Ascending aorta (tissue), 2 donors: ENCODE results near the gene VDR. TPM values are rescaled to one million over a fixed set of nuclear protein-coding genes. Genes with fewer than 3 reads are reported as not detected.

Experiments
- DNase-seq, 2 donors: peaks; one replicate each; pipeline ENCODE4 v3.0.0-alpha.2; 2019; ENCODE audit warnings: low spot score in 2 of 2
- H3K27ac ChIP-seq, 2 donors: fragments of 200-600 bp; sonication (generic); one replicate each; pipeline ENCODE4 v1.5.1; 2016 to 2017; ENCODE audit warnings: mild to moderate bottlenecking in 1 of 2
- H3K27me3 ChIP-seq: fragments of 200-600 bp; sonication (generic); one replicate; pipeline ENCODE4 v1.5.1; 2017
- H3K36me3 ChIP-seq, 2 donors: fragments of 200-600 bp; sonication (generic); one replicate each; pipeline ENCODE4 v1.5.1; 2016
- H3K4me1 ChIP-seq, 2 donors: fragments of 200-600 bp; sonication (generic); one replicate each; pipeline ENCODE4 v1.5.1; 2016 to 2017; ENCODE audit warnings: mild to moderate bottlenecking in 1 of 2
- H3K4me3 ChIP-seq, 2 donors: fragments of 200-600 bp; sonication (generic); one replicate each; pipeline ENCODE4 v1.5.1; 2016 to 2017; ENCODE audit warnings: mild to moderate bottlenecking in 1 of 2
- H3K9me3 ChIP-seq, 2 donors: fragments of 200-600 bp; sonication (generic); one replicate each; pipeline ENCODE4 v1.5.1; 2016
- intact Hi-C: fragments of 100-400 bp; cut with DNase I; formaldehyde crosslinking; loops from one replicate; pipeline ENCODE4 v1.15.1; 2023
- total RNA-seq: library from RNA; depleted of rRNA; stranded (reverse); fragments of >200 nt; gene quantifications from one replicate; pipeline ENCODE4 v1.1.0, GENCODE V29; 2016
- TF ChIP-seq, protein P1 (sequence below), 3 experiments: fragments of 200-600 bp in 2 of 3; fragments of 450-650 bp in 1 of 3; sonication (generic) in 2 of 3; IDR thresholded peaks; one replicate each; pipeline ENCODE4 v1.5.1; 2016 to 2019; ENCODE audit warnings: antibody characterized with exemption in 3 of 3, mild to moderate bottlenecking in 1 of 3, moderate library complexity in 1 of 3

Gene VDR
- total RNA-seq, 1 donor from 2014 or later: 13.1 TPM

DNA sequence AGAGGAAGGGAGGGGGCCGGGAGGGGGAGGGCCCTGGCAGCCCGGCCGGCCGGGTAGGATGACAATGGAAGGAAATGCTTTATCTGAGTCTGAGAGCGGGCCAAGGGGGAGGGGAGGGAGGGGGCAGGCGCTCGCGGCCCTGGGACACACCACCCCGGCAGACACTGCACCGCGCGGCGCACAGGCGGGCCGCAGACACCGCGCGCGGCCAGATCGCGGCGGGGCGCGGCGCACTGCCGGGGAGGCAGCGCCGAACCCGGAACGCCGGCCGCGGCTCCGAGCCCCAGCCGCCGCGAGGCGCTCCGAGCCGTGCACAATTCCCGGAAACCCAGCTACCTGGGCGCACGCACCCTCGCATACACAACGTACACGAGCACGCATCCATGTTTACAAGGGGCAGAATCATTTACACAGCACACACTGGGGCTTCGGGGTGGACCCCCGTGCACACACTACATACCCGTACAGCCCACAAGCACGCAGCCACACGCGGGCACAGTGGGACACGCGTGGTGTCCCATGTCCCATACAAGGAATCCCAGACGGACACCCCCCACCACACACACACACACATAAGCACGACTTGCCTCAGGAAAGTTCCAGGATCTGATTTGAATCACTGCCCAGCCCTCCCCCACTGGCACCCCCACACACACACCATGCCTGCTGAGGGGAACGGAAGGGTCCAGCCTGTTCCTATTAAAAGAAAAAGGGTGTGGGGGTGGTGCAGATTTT lies 84.7 kb downstream of the VDR start, which contains the start of gene HDAC7:
HDAC7 (minus strand) TSS at position 8 of the 735 bp plus-strand sequence. CDS start 118 bp downstream, outside the sequence.
- H3K27ac ChIP-seq: peak within 1 kb of the TSS; percentile 97
- H3K9me3 ChIP-seq: no peaks in the 10 kb centered on the region
- peaks cover 34 to 66% of the 10 kb centered on the region in 2 donors for H3K4me1 ChIP-seq
- peak in 1 of 2 donors; percentile 91 for DNase-seq
- no peaks in the 10 kb centered on the region for H3K27me3 ChIP-seq
- no peaks in the 10 kb centered on the region for H3K36me3 ChIP-seq
- peak within 1 kb of the TSS; percentile 88 to 89 for H3K4me3 ChIP-seq
- TF ChIP-seq, protein P1, sequence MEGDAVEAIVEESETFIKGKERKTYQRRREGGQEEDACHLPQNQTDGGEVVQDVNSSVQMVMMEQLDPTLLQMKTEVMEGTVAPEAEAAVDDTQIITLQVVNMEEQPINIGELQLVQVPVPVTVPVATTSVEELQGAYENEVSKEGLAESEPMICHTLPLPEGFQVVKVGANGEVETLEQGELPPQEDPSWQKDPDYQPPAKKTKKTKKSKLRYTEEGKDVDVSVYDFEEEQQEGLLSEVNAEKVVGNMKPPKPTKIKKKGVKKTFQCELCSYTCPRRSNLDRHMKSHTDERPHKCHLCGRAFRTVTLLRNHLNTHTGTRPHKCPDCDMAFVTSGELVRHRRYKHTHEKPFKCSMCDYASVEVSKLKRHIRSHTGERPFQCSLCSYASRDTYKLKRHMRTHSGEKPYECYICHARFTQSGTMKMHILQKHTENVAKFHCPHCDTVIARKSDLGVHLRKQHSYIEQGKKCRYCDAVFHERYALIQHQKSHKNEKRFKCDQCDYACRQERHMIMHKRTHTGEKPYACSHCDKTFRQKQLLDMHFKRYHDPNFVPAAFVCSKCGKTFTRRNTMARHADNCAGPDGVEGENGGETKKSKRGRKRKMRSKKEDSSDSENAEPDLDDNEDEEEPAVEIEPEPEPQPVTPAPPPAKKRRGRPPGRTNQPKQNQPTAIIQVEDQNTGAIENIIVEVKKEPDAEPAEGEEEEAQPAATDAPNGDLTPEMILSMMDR (IDR thresholded peaks at IDR 0.05): peak in 1 of 3 experiments; percentile 22
- intact Hi-C loops: loop anchor here (1.0 to 10.0 kb wide), 5 partner anchors 17 to 1448 kb away; partner anchors contain the start of gene SLC38A2

DNA sequence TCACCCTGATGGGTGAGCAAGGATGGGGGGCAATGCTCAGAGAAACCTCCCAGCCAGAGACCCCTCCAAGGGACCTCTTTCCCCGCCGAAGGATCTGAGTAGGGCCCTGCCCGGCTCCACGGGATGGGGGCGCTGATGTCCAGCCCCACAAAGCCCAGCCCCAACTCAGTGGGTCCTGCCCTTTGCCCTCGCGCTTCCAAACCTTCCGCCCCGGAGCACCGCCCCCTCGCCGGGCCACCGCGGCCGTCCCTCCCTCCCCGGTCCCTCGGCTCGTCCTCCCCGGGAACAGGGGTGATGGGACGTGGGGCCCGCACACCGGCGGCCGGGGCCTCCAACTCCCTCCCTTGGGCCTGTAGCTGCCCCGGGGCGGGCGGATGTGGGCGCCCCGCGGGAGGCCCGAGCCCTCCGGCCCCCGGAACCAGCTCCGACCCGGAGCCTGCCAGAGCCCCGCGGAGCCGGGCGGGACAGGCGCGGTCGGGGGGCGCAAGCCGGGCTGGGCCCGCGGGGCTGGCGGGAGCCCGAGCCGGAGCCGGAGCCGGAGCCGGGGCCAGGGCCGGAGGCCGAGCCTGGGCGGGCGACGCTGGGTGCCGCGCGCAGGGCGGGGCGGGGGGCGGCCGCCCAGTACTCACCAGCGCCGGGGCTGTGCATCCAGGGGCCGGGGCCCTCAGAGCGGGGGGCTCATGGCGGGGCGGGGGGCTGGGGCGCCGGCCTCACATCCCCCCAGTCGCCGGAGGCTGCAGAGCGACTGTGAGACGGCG lies 85.5 kb downstream of the VDR start:
- intact Hi-C loops: loop anchor here (10.0 kb wide), 1 partner anchor 735 kb away; no protein-coding TSS in a partner anchor
- peak in 1 of 2 donors; percentile 82 for DNase-seq
- Histone ChIP-seq H3K36me3 (peaks cover 0 to 4% of the 10 kb centered on the region in 2 donors), H3K4me3 (peak overlapping the region; percentile 88 to 89), H3K27me3 (no peaks in the 10 kb centered on the region), H3K9me3 (no peaks in the 10 kb centered on the region), H3K27ac (peak overlapping the region; percentile 97), H3K4me1 (peaks cover 36 to 66% of the 10 kb centered on the region in 2 donors)
- TF ChIP-seq, protein P1 (IDR thresholded peaks at IDR 0.05): peak in 2 of 3 experiments; percentile 24 to 49

DNA sequence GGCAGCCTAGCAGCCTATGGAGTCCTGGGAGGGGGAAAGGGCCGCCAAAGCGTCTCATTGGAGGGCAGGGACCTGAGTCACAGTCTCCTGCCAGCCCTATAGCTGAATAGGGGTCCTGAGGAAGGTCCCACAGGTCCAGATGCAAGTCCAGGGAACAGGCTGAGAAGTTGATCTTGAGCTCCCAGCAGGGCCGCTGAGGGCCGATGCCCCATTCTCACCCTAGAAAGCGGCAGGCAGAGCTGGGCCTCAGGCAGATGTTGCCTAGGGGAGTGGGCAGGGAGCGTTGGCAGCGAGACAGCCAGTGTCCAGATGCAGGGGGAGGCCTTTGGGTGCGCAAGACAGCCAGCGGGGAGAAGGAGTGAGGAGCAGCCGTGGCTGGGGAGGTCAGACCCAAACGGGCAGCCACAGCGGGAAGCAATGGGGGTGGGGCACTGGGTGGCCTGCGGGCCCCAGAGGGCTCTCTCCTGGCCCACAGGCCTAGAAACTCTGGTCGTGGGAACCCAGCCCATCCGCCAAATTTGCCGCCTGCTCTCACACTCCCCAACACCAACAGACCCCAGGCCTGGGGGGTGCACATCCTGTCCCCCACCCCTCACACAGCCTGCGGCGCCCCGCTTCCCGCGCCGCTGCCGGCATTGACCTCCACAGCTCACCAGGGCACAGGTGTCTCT lies 86.2 kb downstream of the VDR start:
- DNase-seq: peak in 1 of 2 donors; percentile 76
- intact Hi-C loops: loop anchor here (10.0 kb wide), 1 partner anchor 734 kb away; no protein-coding TSS in a partner anchor
- peaks cover 42 to 66% of the 10 kb centered on the region in 2 donors for H3K4me1 ChIP-seq

DNA sequence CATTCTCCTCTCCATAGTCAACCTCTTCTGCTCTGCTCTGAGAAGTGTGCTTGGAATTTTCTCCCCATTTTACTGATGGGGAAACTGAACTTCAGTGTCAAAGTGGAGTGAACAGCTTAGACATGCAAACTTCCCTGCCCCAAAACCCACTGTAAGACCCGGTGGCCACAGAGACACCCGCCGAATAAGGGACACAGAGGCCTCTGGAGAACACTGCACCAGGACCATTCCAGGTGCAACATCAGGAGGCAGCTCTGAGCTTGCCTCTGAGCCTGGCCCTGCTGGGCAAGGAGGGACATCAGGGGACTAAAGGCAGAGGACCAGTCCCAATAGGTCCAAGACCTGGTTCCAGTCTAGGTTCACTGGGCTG lies 86.8 kb downstream of the VDR start:
- H3K27ac ChIP-seq: peak overlapping the region; percentile 97
- intact Hi-C loops: loop anchor here (10.0 kb wide), 1 partner anchor 733 kb away; no protein-coding TSS in a partner anchor
- H3K36me3 ChIP-seq: peaks cover 0 to 8% of the 10 kb centered on the region in 2 donors
- peak overlapping the region; percentile 88 to 89 for H3K4me3 ChIP-seq
- no peaks in the 10 kb centered on the region for H3K27me3 ChIP-seq
- TF ChIP-seq, protein P1 (IDR thresholded peaks at IDR 0.05): no peak
- DNase-seq: no peak
- peaks cover 46 to 66% of the 10 kb centered on the region in 2 donors for H3K4me1 ChIP-seq
- no peaks in the 10 kb centered on the region for H3K9me3 ChIP-seq

More for the DNA sequence above, 86.2 kb downstream of the VDR start:
- Histone ChIP-seq H3K27ac (peak overlapping the region; percentile 97), H3K27me3 (no peaks in the 10 kb centered on the region), H3K36me3 (peaks cover 0 to 8% of the 10 kb centered on the region in 2 donors), H3K9me3 (no peaks in the 10 kb centered on the region), H3K4me3 (peak overlapping the region; percentile 88 to 89)
- TF ChIP-seq, protein P1 (IDR thresholded peaks at IDR 0.05): no peak
